GM10847 (cell line): Measurements from ENCODE around the gene EFCAB8.

Experiments
- POLR2A ChIP-seq: IDR thresholded peaks from 2 replicates; pipeline ENCODE4 v1.6.1; 2011; ENCODE audit not compliant: insufficient read length; ENCODE audit errors: extremely low read depth

EFCAB8 gene

GRCh38 chr20:32831982-32832381 lies 26.7 kb upstream of the EFCAB8 start:
- TF ChIP-seq POLR2A = no peak

- no peak for TF ChIP-seq POLR2A
Measured at GRCh38 chr20:32832664-32833063, 26.1 kb upstream of the EFCAB8 start.

- no peak for TF ChIP-seq POLR2A
Measured at GRCh38 chr20:32834972-32835371, 23.8 kb upstream of the EFCAB8 start.

GRCh38 chr20:32837157-32837556 lies 21.6 kb upstream of the EFCAB8 start:
- TF ChIP-seq POLR2A = no peak

- TF ChIP-seq POLR2A = no peak
Measured at GRCh38 chr20:32839227-32839981, 19.3 kb upstream of the EFCAB8 start.

GRCh38 chr20:32839982-32840285 lies 18.8 kb upstream of the EFCAB8 start:
- TF ChIP-seq POLR2A = no peak

- no peak for TF ChIP-seq POLR2A
Measured at GRCh38 chr20:32841174-32841573, 17.5 kb upstream of the EFCAB8 start.

GRCh38 chr20:32841632-32842031 lies 17.1 kb upstream of the EFCAB8 start:
- no peak for TF ChIP-seq POLR2A

- no peak for TF ChIP-seq POLR2A
Measured at GRCh38 chr20:32842688-32843524, 15.8 kb upstream of the EFCAB8 start.

- TF ChIP-seq POLR2A = no peak
Measured at GRCh38 chr20:32845786-32846185, 12.9 kb upstream of the EFCAB8 start.

GRCh38 chr20:32846852-32847251 lies 11.9 kb upstream of the EFCAB8 start:
- TF ChIP-seq POLR2A = no peak

GRCh38 chr20:32847964-32848363 lies 10.8 kb upstream of the EFCAB8 start:
- TF ChIP-seq POLR2A = no peak

GRCh38 chr20:32848846-32849245 lies 9.9 kb upstream of the EFCAB8 start:
- no peak for TF ChIP-seq POLR2A

- TF ChIP-seq POLR2A = no peak
Measured at GRCh38 chr20:32849577-32849976, 9.1 kb upstream of the EFCAB8 start.

GRCh38 chr20:32855387-32855786 lies 3.3 kb upstream of the EFCAB8 start:
- no peak for TF ChIP-seq POLR2A

- no peak for TF ChIP-seq POLR2A
Measured at GRCh38 chr20:32858189-32858588, 534 bp upstream of the EFCAB8 start.
